Measurements from ENCODE around the gene PLA2G4F.

DNA sequence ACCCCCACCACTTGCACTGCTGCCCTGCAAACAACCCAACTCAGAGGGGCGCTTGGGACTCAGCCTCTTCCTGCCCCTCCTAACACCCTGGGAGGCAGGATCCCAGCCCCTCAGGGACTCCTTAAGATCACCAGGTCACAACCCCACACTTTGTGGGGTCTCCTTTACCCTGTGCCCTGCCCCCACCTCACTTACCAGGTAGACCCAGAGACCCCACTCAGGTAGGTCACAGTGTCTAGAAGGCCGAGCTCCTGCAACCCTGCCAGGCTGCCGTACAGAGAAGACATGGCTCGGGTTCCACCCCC is 9.1 kb downstream of the PLA2G4F start:
- no peak for TF ChIP-seq POLR2A (IDR thresholded peaks at IDR 0.05; ENCODE audit: borderline replicate concordance, extremely low read depth, insufficient read depth, insufficient read length)
- no peak for TF ChIP-seq JUND (IDR thresholded peaks at IDR 0.05)
- no peak for TF ChIP-seq EZH2 (IDR thresholded peaks at IDR 0.05)
- TF ChIP-seq, protein P1, sequence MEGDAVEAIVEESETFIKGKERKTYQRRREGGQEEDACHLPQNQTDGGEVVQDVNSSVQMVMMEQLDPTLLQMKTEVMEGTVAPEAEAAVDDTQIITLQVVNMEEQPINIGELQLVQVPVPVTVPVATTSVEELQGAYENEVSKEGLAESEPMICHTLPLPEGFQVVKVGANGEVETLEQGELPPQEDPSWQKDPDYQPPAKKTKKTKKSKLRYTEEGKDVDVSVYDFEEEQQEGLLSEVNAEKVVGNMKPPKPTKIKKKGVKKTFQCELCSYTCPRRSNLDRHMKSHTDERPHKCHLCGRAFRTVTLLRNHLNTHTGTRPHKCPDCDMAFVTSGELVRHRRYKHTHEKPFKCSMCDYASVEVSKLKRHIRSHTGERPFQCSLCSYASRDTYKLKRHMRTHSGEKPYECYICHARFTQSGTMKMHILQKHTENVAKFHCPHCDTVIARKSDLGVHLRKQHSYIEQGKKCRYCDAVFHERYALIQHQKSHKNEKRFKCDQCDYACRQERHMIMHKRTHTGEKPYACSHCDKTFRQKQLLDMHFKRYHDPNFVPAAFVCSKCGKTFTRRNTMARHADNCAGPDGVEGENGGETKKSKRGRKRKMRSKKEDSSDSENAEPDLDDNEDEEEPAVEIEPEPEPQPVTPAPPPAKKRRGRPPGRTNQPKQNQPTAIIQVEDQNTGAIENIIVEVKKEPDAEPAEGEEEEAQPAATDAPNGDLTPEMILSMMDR (IDR thresholded peaks at IDR 0.05 in 2 of 3, conservative IDR thresholded peaks at IDR 0.05 in 1 of 3; ENCODE audit: borderline replicate concordance in 1 of 3, insufficient read depth in 1 of 3, low read depth in 2 of 3, low read length in 2 of 3) = no peak
- TF ChIP-seq, protein P2, sequence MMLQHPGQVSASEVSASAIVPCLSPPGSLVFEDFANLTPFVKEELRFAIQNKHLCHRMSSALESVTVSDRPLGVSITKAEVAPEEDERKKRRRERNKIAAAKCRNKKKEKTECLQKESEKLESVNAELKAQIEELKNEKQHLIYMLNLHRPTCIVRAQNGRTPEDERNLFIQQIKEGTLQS (IDR thresholded peaks at IDR 0.05) = no peak
- no peak for TF ChIP-seq CEBPB (IDR thresholded peaks at IDR 0.05; ENCODE audit: low read depth)
- TF ChIP-seq POLR2AphosphoS5 (IDR thresholded peaks at IDR 0.05; ENCODE audit: low read depth, low read length) = no peak
- no peak for TF ChIP-seq ZNF274 (IDR thresholded peaks at IDR 0.05; ENCODE audit: low read depth, low read length)
- no peak for TF ChIP-seq YY1 (IDR thresholded peaks at IDR 0.05; ENCODE audit: extremely low read depth, insufficient replicate concordance, low read depth, low read length)
- TF ChIP-seq, protein P3, sequence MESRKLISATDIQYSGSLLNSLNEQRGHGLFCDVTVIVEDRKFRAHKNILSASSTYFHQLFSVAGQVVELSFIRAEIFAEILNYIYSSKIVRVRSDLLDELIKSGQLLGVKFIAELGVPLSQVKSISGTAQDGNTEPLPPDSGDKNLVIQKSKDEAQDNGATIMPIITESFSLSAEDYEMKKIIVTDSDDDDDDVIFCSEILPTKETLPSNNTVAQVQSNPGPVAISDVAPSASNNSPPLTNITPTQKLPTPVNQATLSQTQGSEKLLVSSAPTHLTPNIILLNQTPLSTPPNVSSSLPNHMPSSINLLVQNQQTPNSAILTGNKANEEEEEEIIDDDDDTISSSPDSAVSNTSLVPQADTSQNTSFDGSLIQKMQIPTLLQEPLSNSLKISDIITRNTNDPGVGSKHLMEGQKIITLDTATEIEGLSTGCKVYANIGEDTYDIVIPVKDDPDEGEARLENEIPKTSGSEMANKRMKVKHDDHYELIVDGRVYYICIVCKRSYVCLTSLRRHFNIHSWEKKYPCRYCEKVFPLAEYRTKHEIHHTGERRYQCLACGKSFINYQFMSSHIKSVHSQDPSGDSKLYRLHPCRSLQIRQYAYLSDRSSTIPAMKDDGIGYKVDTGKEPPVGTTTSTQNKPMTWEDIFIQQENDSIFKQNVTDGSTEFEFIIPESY (IDR thresholded peaks at IDR 0.05; ENCODE audit: extremely low read depth, insufficient replicate concordance, low read length) = no peak
- no peak for TF ChIP-seq SRF (IDR thresholded peaks at IDR 0.05; ENCODE audit: low read depth)
- no peak for TF ChIP-seq TCF7L2 (IDR thresholded peaks at IDR 0.05; ENCODE audit: borderline replicate concordance, extremely low read depth, insufficient read depth, insufficient read length)

Measured in HCT116 (cell line).